Activated CD8-positive, alpha-beta memory T cell treated with anti-CD3 and anti-CD28 coated beads, Interleukin-2, amount 50 U/mL, for 48 hours (primary cell): Measurements from ENCODE around the gene SFMBT1.

Source experiments
- DNase-seq: peaks from one replicate; pipeline ENCODE4 v3.0.0-alpha.2; 2020

SFMBT1 gene

DNA sequence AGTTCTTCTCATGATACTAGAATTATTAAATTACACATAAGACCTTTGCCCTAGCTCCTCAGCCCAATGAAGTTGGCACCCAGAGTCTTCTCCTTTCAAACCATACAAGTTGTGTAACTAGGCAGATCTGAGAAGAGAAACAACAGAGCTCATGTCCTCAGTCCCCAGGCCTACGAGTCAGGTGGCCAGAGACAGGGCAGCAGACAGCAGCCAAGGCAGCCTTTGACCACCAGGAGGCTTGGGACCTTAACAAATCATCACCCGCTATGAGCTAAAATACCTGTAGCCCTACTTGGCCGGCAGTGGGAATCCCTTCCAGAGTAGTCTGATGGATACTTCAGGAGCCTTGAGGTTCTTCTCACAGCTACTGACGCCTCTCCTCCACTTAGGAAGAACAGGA lies 166.8 kb downstream of the SFMBT1 start:
- DNase-seq: no peak

DNA sequence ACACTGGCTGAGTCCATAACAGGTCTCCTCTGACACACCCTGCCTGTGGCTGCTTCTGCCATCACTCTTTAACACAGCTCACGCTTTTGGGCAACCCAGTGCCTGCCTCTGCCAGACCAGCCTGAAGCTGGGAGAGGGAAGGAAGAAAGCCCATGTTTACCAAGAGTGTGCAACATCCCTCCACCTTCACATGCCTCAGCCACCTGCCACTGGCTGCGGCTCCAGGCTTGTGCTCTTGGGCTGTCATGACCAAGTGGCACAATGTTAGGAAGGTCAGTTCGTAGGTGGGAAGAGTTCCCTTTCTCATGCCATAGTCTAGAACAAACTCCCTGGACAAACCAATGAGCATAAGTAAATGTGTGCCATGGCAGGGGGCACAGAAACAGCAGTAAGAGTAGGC lies 168.8 kb downstream of the SFMBT1 start:
- DNase-seq: no peak

DNA sequence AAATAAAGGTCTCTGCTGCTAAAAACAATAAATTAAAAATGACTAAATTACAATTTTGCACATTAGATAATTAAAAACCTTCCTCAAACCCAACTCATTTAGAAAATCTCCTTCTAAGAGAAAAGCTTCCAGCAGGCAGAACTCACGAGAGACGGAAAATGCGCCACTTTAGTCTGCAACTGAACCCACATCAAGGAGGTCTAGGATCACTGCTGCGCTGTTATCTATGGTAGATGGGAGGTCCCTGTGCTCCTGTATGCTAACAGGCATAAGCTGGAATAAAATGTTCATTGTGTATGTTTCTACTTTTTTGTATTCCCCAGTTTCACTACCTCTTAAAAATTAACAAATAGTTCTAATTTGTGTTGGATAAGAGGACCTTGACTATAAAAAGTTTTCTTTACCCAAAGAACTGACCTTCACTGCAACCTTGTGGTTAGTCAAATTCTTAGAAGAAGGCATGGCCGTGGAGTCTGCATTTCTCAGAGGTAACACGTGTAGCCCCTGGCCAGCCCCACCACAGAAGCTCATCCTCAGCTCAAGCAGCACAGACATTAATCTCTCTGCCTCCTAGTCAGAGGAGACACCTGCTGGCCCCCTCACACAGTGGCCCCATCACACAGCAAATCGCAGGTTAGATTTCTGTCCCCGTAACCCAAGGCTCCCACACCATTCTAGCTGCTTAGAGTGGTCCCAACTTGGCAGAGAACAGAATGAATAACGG lies 170.8 kb downstream of the SFMBT1 start:
- DNase-seq: no peak

DNA sequence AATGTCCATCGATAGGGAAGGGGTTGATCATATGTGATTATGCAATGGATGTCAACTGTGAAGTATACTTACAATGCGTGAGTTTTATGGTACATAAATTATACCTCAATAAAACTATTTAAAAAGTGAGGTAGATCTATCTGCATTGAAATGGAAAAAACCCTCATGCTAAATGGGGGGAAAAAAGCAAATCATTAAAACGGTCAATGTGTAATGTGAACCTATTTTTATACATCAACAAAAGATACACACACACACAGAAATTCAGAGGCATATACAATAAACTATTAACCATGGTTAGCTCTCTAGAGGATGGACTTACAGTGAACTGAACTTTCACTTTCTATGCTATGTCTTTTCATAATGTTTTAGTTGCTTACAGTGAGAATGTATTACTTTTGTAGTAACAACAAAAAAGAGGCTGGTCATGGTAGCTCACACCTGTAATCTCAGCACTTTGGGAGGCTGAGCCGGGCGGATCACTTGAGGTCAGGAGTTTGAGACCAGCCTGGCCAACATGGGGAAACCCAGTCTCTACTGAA lies 171.6 kb downstream of the SFMBT1 start:
- no peak for DNase-seq

DNA sequence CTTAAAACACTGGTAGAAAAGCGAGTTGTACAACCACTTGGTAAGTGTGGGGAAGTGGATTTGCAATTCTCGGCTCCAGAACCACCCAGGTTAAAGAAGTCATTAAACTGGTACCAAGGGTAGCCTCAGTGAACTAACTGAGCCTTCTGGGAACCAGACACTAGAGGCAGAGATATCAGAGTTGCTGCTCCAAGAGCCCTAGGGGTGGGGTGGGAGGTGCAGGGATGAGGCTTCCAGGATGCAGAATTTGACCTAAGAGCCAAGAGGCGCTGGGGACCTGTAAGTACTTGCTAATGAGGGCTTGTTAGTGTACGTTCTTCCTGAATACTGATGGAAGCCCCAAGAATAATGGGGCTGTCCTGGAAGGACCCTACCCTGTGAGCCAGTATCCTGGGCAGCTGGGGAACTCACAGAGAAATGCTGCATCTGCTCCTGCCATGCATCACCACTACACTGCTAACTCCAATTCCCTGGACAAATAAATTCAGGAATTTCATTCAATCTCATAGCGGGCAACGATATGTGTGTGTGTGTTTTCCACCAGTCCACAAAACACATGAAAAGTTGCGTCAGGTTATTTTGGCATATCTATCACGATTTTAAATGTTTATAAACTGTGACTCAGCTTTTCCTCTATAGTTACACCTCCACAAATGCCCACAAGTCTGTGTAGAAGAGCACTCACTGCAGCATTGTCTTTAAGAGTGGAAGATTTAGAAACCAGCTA lies 172.3 kb downstream of the SFMBT1 start:
- DNase-seq: no peak

DNA sequence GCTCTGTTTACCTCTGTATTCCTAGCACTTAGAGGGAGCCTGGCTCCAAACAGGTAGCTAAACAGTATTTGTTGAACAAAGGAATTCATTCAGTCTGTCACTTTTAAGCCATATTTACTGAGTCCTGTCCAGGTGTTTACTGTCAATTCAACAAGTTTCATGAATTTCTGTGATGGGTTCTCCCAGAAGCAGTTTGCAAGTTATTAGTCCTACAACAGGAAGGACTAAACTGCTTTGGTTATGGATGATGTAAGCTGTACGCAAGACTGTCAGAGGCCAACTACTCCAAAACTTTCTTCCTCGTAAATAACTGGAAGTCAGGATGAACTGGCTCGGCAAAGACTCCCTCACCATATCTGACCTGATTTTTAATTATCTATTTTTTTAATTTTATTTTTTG lies 173.6 kb downstream of the SFMBT1 start:
- DNase-seq: no peak

DNA sequence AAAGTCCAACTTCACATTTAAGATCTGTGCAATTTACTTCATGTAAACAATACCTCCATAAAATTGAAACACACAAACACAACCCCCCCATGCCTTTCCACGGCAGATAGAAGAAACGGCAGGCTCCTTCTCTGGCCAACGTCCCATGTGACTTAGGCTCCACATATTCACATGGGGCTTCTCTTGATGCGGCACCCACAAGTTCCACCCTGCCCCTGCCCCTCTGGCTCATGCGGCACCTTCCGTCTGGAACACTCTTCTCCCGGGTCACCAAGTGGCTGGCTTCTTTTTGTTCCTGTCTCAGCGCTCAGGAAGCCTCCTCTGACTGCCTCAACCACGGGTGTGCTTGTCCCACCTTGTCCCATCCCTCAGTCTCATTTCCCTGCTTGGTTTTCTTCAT lies 174.1 kb downstream of the SFMBT1 start:
- DNase-seq: no peak

DNA sequence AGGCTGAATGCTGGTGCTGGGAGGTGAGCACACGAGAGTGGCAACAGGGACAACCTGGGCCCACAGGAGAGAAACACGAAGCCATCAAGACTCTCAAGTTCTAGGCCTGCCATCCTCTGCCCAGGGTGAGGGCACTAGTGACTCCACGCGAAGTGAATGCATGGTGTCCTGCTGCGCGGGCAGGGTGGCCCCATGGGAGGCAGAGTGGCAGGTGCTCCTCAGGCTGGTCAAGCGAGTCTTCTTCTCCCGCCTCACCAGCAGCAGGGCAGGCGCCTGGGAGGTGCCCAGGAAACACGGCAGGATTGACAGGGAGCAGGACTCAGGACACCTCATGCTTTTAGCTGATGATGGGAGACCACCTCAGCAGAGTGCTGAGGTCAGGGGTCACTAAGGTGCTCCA lies 175.4 kb downstream of the SFMBT1 start:
- DNase-seq: no peak

DNA sequence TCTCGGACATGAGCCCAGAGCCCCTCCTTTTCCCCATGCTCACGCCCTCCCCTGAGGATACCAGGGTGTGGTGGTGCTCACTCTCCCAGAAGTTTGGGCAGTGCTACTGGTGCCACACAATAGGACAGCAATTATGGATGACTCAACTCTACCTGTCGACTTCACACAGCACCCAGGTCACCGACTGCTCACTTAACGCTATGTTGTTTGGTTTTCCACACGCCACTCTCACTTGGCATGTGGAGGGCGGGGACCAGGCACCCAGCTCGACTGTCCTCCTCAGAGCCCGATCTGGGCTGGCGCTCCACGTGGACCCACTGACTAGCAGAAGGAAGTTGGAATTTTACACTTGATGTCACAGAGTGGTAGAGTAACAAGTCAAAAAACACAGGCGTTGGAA lies 179.4 kb downstream of the SFMBT1 start:
- no peak for DNase-seq

DNA sequence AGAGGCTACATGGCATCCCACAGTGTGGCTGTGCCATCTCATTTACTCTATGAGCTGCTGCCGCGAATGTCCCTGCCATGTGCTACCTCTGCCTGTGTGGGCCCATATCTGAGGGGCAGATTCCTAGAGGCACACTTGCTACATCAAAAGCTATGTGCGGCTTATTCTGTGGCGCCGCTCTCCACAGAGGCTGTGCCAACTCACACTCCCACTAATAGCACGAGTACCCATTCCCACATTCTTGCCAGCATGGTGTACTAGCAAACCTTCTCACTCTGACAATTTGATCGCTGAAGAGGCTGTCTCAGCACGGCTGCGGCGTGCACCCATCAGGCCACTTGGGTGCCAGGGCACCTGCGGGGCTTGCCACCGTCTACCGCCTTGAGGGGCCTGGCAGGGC lies 179.9 kb downstream of the SFMBT1 start:
- DNase-seq: no peak

DNA sequence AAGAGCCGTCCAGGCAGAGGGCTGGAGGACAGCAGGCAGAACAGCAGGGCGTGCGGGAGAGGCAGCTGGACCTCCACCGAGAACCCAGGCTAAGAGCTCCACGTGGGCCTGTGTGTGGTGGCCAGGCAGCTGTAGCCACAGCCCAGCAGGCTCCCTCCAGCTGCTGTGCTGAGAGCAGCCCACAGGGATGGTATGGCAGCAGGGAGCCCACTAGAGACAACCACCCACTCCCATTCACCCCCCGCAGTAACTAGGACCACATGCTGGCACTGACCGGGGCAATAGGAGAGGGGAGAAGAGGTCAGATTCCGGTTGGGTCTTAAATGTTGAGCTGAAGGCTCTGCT lies 185.5 kb downstream of the SFMBT1 start:
- no peak for DNase-seq

DNA sequence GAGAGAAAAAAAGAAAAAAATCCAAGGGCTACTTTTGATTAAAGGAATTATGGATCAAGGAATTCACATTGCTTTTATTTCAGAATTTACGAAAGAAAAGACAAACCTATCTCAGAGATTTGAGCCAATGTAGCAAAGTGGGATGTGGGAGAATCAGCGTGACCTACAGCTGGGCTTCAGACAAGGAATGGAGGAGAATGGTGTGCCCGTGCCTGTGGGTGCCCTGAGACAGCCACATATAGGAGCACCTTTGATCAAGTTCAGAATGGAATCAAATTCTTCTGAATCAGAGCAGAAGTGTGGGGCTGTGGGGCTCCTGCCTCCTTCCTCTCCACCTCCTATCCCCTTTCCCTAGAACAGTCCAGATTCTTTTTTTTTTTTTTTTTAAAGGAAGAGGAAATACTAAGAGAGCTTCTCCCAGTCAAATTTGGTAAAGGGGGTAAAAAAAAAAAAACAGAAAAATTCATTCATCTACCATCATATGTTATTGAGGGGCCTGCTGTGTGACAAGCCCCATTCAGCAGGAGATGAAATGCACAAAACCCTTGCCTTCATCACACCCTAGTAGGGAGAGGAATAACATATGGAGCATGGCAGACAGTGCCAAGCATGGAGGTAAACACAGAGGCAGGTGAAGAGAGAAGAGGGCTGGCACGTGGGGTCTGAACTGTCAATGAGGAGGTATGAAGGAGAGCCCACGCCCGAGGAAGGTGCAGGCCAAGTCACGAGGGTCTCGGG lies 186.0 kb downstream of the SFMBT1 start:
- no peak for DNase-seq

DNA sequence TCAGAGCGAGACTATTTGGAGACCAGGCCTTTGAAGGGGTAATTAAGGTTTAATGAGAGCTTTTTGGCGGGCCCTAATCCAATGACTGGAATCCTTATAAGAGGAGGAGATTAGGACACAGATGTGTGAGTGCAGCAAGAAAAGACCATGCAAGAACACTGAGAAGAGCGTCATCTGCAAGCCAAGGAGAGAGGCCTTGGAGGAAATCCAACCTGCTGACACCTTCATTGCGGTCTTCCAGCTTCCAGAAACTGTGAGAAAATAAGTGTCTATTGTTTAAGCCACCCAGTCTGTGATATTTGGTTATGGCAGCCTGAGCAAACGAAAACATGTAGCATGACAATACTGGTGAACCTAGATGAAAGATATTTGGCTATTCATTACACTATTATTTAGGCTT lies 188.0 kb downstream of the SFMBT1 start:
- DNase-seq: no peak

DNA sequence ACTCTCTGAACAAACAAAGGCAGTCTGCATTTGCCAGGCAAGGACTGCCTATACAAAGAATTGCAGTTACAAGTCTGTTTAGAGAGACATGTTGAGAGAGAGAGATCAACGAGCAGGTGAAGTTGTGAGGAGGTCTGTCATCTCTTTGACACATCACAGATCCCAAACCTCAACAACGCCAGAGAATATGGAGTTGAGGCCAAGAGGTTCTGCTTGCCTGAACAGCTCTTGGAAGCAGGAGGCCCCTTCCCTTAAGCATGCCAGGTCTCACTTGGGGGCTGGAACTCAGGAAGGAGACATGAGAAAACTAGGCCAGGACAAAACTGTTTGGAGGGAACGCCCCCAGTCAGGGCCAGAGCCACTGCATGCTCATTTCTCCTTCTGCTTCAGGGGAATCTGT lies 188.7 kb downstream of the SFMBT1 start:
- DNase-seq: no peak

DNA sequence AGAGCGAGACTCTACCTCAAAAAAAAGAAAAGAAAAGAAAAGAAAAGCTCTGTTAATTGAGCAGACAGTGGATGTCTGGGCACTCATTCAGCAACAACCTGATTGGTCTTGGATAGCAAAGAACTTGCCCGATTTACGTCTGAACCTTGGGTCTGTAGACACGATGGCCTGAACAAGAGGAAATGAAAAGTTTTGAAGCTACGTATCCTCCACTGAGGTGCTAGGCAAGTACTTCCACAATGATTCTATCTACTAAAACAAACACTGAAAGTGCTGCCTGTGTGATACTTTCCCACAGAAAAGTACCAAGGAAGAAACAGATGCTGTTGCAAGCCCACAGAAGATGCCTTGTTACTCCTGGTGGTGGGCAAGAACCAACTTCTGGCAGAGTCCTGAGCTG lies 189.2 kb downstream of the SFMBT1 start:
- DNase-seq: no peak

DNA sequence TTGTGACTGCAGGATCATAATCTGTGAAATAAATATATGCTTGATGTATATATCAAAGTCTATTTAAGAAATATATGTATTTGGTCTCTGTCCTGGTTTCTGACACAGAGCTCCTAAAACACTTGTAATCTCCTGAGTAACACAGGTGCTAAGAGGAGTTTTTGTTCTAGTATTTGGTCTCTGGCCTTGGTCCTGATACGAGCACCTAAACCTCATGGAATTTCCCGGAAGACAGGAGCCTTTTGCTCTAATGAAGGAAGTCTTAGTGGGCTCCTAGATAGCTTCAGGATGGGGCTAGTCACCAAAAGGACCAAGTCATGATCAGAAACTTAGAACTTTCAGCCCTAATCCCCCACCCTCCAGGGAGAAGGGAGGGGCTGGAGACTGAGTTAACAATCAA lies 191.9 kb downstream of the SFMBT1 start:
- no peak for DNase-seq
